ENCODE results near the gene UAP1L1. TPM values are rescaled to one million over a fixed set of nuclear protein-coding genes. Genes with fewer than 3 reads are reported as not detected.

Gene UAP1L1
- total RNA-seq, 2 experiments from 2014 or later: 6.5 to 6.8 TPM

- CTCF ChIA-PET: interaction anchor here (0.7 to 2.3 kb wide), 11 partner anchors 9 to 106 kb away, joined by 3 to 7 read pairs (median 5); partner anchors contain the start of genes CYSRT1, MAN1B1, RNF208 and SSNA1
- Mint-ChIP-seq H3K9me3 (no peaks in the 10 kb centered on the region), H3K4me3 (peak overlapping the region; percentile 82), H3K36me3 (ENCODE audit: low read depth) (peaks cover 11% of the 10 kb centered on the region), H3K27ac (peak overlapping the region; percentile 73), H3K4me1 (ENCODE audit: low read depth) (peaks cover 30% of the 10 kb centered on the region), H3K27me3 (peaks cover 15% of the 10 kb centered on the region)
- Histone ChIP-seq H3K9me3 (ENCODE audit: control insufficient read depth in 1 of 2, insufficient read depth in 1 of 2, low read length in 2 of 2) (peaks cover 4 to 19% of the 10 kb centered on the region in 2 experiments), H3K36me3 (ENCODE audit: insufficient read depth, low read length) (no peaks in the 10 kb centered on the region), H3K4me1 (ENCODE audit: insufficient read depth, low read length) (peaks cover 37% of the 10 kb centered on the region), H3K4me3 (ENCODE audit: low read length) (peak overlapping the region; percentile 72), H3K27ac (ENCODE audit: low read depth in 1 of 2, low read length in 2 of 2) (peak overlapping the region in 1 of 2 donors; percentile 60), H3K27me3 (ENCODE audit: control insufficient read depth in 1 of 2, insufficient read depth in 2 of 2, low read length in 2 of 2) (peaks cover 5 to 7% of the 10 kb centered on the region in 2 experiments)
- intact Hi-C loops (cut with DNase I, micrococcal nuclease): no loop called here
- DNase-seq: no peak
- ATAC-seq (ENCODE audit: poor library complexity): no peak
- POLR2A ChIA-PET: interaction anchor here (0.5 to 3.7 kb wide), 23 partner anchors 9 to 340 kb away, joined by 3 to 46 read pairs (median 6); partner anchors contain the start of genes ANAPC2, CYSRT1, GRIN1 and MAN1B1
- no peak for TF ChIP-seq CTCF (IDR thresholded peaks at IDR 0.05)
Measured at GRCh38 chr9:137130176-137130755, 52.9 kb downstream of the UAP1L1 start.

Other genes with a start within 250 kb of the UAP1L1 start
- gene AJM1, start 235.0 kb upstream of the UAP1L1 start, total RNA-seq: 1 to 10 TPM; 1.1 to 1.2 TPM
- gene PHPT1, start 228.1 kb upstream of the UAP1L1 start, total RNA-seq: 10 to 100 TPM; 13.6 to 17.8 TPM
- gene MAMDC4, start 225.2 kb upstream of the UAP1L1 start, total RNA-seq: 1 to 10 TPM; 2.2 to 3.4 TPM
- 100 to 1,000 TPM; 215 to 220 TPM for gene EDF1, start 211.2 kb upstream of the UAP1L1 start, total RNA-seq
- gene TRAF2, start 191.0 kb upstream of the UAP1L1 start, total RNA-seq: 10 to 100 TPM; 10.6 to 11.6 TPM
- gene FBXW5, start 132.8 kb upstream of the UAP1L1 start, total RNA-seq: 10 to 100 TPM; 41.0 to 41.7 TPM
- gene C8G, start 132.3 kb upstream of the UAP1L1 start, total RNA-seq: not detected
- gene LCN12, start 125.2 kb upstream of the UAP1L1 start, total RNA-seq: 1 to 10 TPM; 1.3 to 1.5 TPM
- gene PTGDS, start 100.0 kb upstream of the UAP1L1 start, total RNA-seq: 10 to 100 TPM; 40.6 to 41.0 TPM
- gene LCNL1, start 94.5 kb upstream of the UAP1L1 start, total RNA-seq: 1 to 10 TPM in 1 of 2 experiments, under 1 TPM in 1; 0.93 to 1.0 TPM
- gene PAXX, start 85.1 kb upstream of the UAP1L1 start, total RNA-seq: 10 to 100 TPM; 67.0 to 67.8 TPM
- gene CLIC3, start 80.9 kb upstream of the UAP1L1 start, total RNA-seq: 1 to 10 TPM; 2.1 to 2.8 TPM
- 10 to 100 TPM; 80.1 to 86.8 TPM for gene ABCA2, start 49.3 kb upstream of the UAP1L1 start, total RNA-seq
- gene FUT7, start 45.4 kb upstream of the UAP1L1 start, total RNA-seq: 1 to 10 TPM; 1.7 to 1.8 TPM
- 10 to 100 TPM; 15.3 to 16.0 TPM for gene NPDC1, start 31.3 kb upstream of the UAP1L1 start, total RNA-seq
- not detected for gene ENTPD2, start 23.5 kb upstream of the UAP1L1 start, total RNA-seq
- under 1 TPM; 0.17 to 0.19 TPM for gene SAPCD2, start 7.0 kb upstream of the UAP1L1 start, total RNA-seq
- gene MAN1B1, start 9.5 kb downstream of the UAP1L1 start, total RNA-seq: 10 to 100 TPM; 60.9 to 66.9 TPM
- gene DPP7, start 37.2 kb downstream of the UAP1L1 start, total RNA-seq: 100 to 1,000 TPM; 344 to 349 TPM
- not detected for gene GRIN1, start 61.6 kb downstream of the UAP1L1 start, total RNA-seq
- not detected for gene LRRC26, start 92.5 kb downstream of the UAP1L1 start, total RNA-seq
- gene TMEM210, start 94.5 kb downstream of the UAP1L1 start, total RNA-seq: not detected
- gene ANAPC2, start 111.0 kb downstream of the UAP1L1 start, total RNA-seq: 100 to 1,000 TPM; 144 to 149 TPM
- 10 to 100 TPM; 30.1 to 30.5 TPM for gene SSNA1, start 111.2 kb downstream of the UAP1L1 start, total RNA-seq
- gene TPRN, start 123.2 kb downstream of the UAP1L1 start, total RNA-seq: 1 to 10 TPM; 6.1 to 8.6 TPM
- gene TMEM203, start 128.1 kb downstream of the UAP1L1 start, total RNA-seq: 10 to 100 TPM; 18.2 to 18.7 TPM
- 10 to 100 TPM; 22.8 to 25.3 TPM for gene NDOR1, start 128.2 kb downstream of the UAP1L1 start, total RNA-seq
- under 1 TPM; 0.66 to 0.67 TPM for gene RNF208, start 144.7 kb downstream of the UAP1L1 start, total RNA-seq
- under 1 TPM; 0.33 to 0.42 TPM for gene CYSRT1, start 147.7 kb downstream of the UAP1L1 start, total RNA-seq
- under 1 TPM in 1 of 2 experiments, not detected in 1; 0.14 TPM for gene RNF224, start 150.0 kb downstream of the UAP1L1 start, total RNA-seq
- not detected for gene SLC34A3, start 153.4 kb downstream of the UAP1L1 start, total RNA-seq
- 10 to 100 TPM; 93.8 to 98.2 TPM for gene TUBB4B, start 163.8 kb downstream of the UAP1L1 start, total RNA-seq
- gene STPG3, start 173.8 kb downstream of the UAP1L1 start, total RNA-seq: not detected
- gene NELFB, start 177.8 kb downstream of the UAP1L1 start, total RNA-seq: 10 to 100 TPM; 20.7 to 21.2 TPM
- under 1 TPM; 0.67 to 0.80 TPM for gene TOR4A, start 200.2 kb downstream of the UAP1L1 start, total RNA-seq
- gene NRARP, start 224.8 kb downstream of the UAP1L1 start, total RNA-seq: 1 to 10 TPM in 1 of 2 experiments, under 1 TPM in 1; 0.96 to 1.4 TPM

Data from CD4-positive, alpha-beta T cell (primary cell).